ENCODE results near the gene ALPK1. TPM values are rescaled to one million over a fixed set of nuclear protein-coding genes. Genes with fewer than 3 reads are reported as not detected.

ALPK1 gene
- total and polyA plus RNA-seq, 2 of the 8 experiments (the other 6 are each of a cell fraction or from before 2014, with no cell fraction given) = 0.08 to 0.43 TPM

GRCh38 chr4:112287258-112287989 lies 9.7 kb upstream of the ALPK1 start:
- Histone ChIP-seq H2BK120ac (replicated peaks; ENCODE audit: low read depth, low read length) (no peak overlapping the region), H3K9me3 (ENCODE audit: insufficient read depth in 2 of 2, low read depth in 1 of 2, low read length in 1 of 2) (peaks cover 2 to 8% of the 10 kb centered on the region in 2 experiments; a peak in 2 of 4 replicates), H2BK5ac (ENCODE audit: low read depth, low read length) (no peak overlapping the region), H4K5ac (ENCODE audit: insufficient read length, low read depth, low read length) (no peak overlapping the region), H3K79me2 (ENCODE audit: control insufficient read depth in 1 of 2, insufficient read depth in 2 of 2, low read length in 2 of 2) (no peaks in the 10 kb centered on the region), H3K4me3 (ENCODE audit: extremely low read depth in 1 of 4, insufficient read depth in 2 of 4, low read depth in 3 of 4, low read length in 4 of 4) (no peak overlapping the region), H3K4ac (replicated peaks; ENCODE audit: insufficient read length, low read depth, low read length) (no peak overlapping the region), H3K23me2 (ENCODE audit: low read depth, low read length) (peaks cover 4% of the 10 kb centered on the region; the same call in 1 of the 2 replicates), H3K18ac (ENCODE audit: extremely low read depth, low read length) (no peak overlapping the region), H3K14ac (ENCODE audit: insufficient read length) (no peak overlapping the region), H4K91ac (replicated peaks; ENCODE audit: insufficient read length, low read length) (no peak overlapping the region), H3K23ac (ENCODE audit: insufficient read length) (no peak overlapping the region), H4K8ac (ENCODE audit: extremely low read depth, insufficient read depth, low read length) (no peak overlapping the region), H3K4me1 (replicated peaks in 1 of 4; ENCODE audit: control insufficient read depth in 3 of 4, insufficient read depth in 4 of 4, low read length in 3 of 4) (peaks cover 0 to 2% (median 0%) of the 10 kb centered on the region in 4 experiments; a peak in 4 of 7 replicates), H3K27me3 (replicated peaks in 1 of 4; ENCODE audit: control insufficient read depth in 3 of 4, extremely low read depth in 1 of 4, insufficient read depth in 3 of 4, low read length in 3 of 4) (peaks cover 0 to 23% (median 12%) of the 10 kb centered on the region in 4 experiments; a peak in 6 of 7 replicates), H2AFZ (ENCODE audit: low read length) (no peak overlapping the region), H3K27ac (ENCODE audit: low read depth, low read length) (no peak overlapping the region), H3K56ac (replicated peaks; ENCODE audit: insufficient read length, low read depth, low read length) (no peak overlapping the region), H2BK20ac (ENCODE audit: low read length) (no peak overlapping the region), H3K79me1 (ENCODE audit: low read depth, low read length) (no peaks in the 10 kb centered on the region), H2BK15ac (ENCODE audit: low read length) (no peak overlapping the region), H4K20me1 (replicated peaks in 1 of 2; ENCODE audit: control insufficient read depth in 1 of 2, insufficient read depth in 2 of 2, low read length in 2 of 2) (no peaks in the 10 kb centered on the region), H3K36me3 (ENCODE audit: control insufficient read depth in 2 of 4, insufficient read depth in 4 of 4, low read length in 3 of 4) (no peaks in the 10 kb centered on the region), H3K4me2 (ENCODE audit: insufficient read depth in 1 of 2, low read depth in 2 of 2, low read length in 2 of 2) (no peak overlapping the region), H2BK12ac (ENCODE audit: low read depth, low read length) (no peak overlapping the region), H3K9ac (replicated peaks in 1 of 4; ENCODE audit: extremely low read depth in 1 of 4, low read depth in 3 of 4, low read length in 3 of 4) (no peak overlapping the region), H2AK5ac (ENCODE audit: low read depth, low read length) (no peak overlapping the region)
- TF ChIP-seq SP4 (IDR thresholded peaks at IDR 0.05; ENCODE audit: low read length) = no peak
- DNase-seq (ENCODE audit: low read depth in 1 of 2, low spot score in 2 of 2) (no peak), FAIRE-seq (no peak)
- POLR2A ChIA-PET (ENCODE audit: partially characterized antibody) = interaction anchor here (1.4 to 1.9 kb wide), 2 partner anchors 12 to 13 kb away, joined by 3 to 5 read pairs; no protein-coding TSS in a partner anchor
- 91% methylated on average over 8 of the region's 8 CpGs; no CpG with 5 or more reads in 1 of the 2 experiments for WGBS, 2 experiments (ENCODE audit: extremely low coverage in 1 of 2, insufficient coverage in 1 of 2, insufficient read length in 1 of 2, insufficient replicate concordance in 2 of 2, low coverage in 1 of 2, low lambda C conversion rate in 2 of 2, missing lambda C conversion rate in 1 of 2)
- CTCF ChIA-PET (ENCODE audit: partially characterized antibody) = interaction anchor here (1.0 to 1.4 kb wide), 2 partner anchors 16 to 187 kb away, joined by 3 read pairs; no protein-coding TSS in a partner anchor
